DND-41 (cell line): Measurements from ENCODE around the gene CIB1.
"Not testable (repeated sequence)": the region's sequence is repeated elsewhere in the genome, so short reads cannot be mapped to it uniquely, and the experiment has no call there.

Experiments used
- ATAC-seq: fragments of 200-7000 bp; cut with Tn5 transposase; 3 replicates; pipeline ENCODE4 v1.9.1; 2021; ENCODE audit warnings: low read depth; ENCODE audit not compliant: insufficient read depth
- DNase-seq: peaks from one replicate; pipeline ENCODE4 v3.0.0-alpha.2; 2020
- H2AFZ ChIP-seq: 2 replicates; pipeline ENCODE4 v1.6.0; 2012; ENCODE audit warnings: low read depth, low read length
- H3K27ac ChIP-seq: 2 replicates; pipeline ENCODE4 v1.5.1; 2012; ENCODE audit warnings: low read length, inconsistent platforms
- H3K27me3 ChIP-seq: fragments of 200-600 bp; sonication (generic); 2 replicates; pipeline ENCODE4 v1.6.0; 2012; ENCODE audit warnings: low read length, mild to moderate bottlenecking, inconsistent platforms; ENCODE audit not compliant: insufficient read depth, poor library complexity
- H3K36me3 ChIP-seq: 2 replicates; pipeline ENCODE4 v1.5.1; 2012; ENCODE audit warnings: low read length, inconsistent platforms; ENCODE audit not compliant: insufficient read depth
- H3K4me1 ChIP-seq: 2 replicates; pipeline ENCODE4 v1.5.1; 2012; ENCODE audit warnings: mild to moderate bottlenecking, low read length; ENCODE audit not compliant: insufficient read depth
- H3K4me2 ChIP-seq: 2 replicates; pipeline ENCODE4 v1.6.0; 2012; ENCODE audit warnings: mild to moderate bottlenecking, moderate library complexity, low read length, inconsistent platforms; ENCODE audit not compliant: insufficient read depth
- H3K4me3 ChIP-seq, 2 experiments: fragments of 200-600 bp in 1 of 2; shearing (Covaris generic) in 1 of 2; 2 replicates each; pipeline ENCODE4 v1.5.1; 2012 to 2016; ENCODE audit warnings: inconsistent platforms in 2 of 2, low read length in 2 of 2, mild to moderate bottlenecking in 2 of 2, low read depth in 1 of 2, moderate library complexity in 1 of 2
- H3K79me2 ChIP-seq: 2 replicates; pipeline ENCODE4 v1.6.0; 2012; ENCODE audit warnings: low read length, inconsistent platforms; ENCODE audit not compliant: insufficient read depth
- H3K9ac ChIP-seq: 2 replicates; pipeline ENCODE4 v1.6.0; 2012; ENCODE audit warnings: low read depth, mild to moderate bottlenecking, inconsistent platforms, low read length, moderate library complexity
- H3K9me3 ChIP-seq: 2 replicates; pipeline ENCODE4 v1.5.1; 2012; ENCODE audit warnings: low read length, moderate library complexity, mild to moderate bottlenecking, inconsistent platforms; ENCODE audit not compliant: insufficient read depth, severe bottlenecking
- H4K20me1 ChIP-seq: 2 replicates; pipeline ENCODE4 v1.6.0; 2012; ENCODE audit warnings: low read length; ENCODE audit not compliant: insufficient read depth
- CTCF ChIP-seq: IDR thresholded peaks from 2 replicates; pipeline ENCODE4 v1.5.1; 2012; ENCODE audit warnings: borderline replicate concordance, low read length, moderate library complexity, mild to moderate bottlenecking; ENCODE audit not compliant: poor library complexity, severe bottlenecking; ENCODE audit errors: extremely low read depth
- EZH2 ChIP-seq: IDR thresholded peaks from 3 replicates; pipeline ENCODE4 v1.6.1; 2012; ENCODE audit warnings: borderline replicate concordance, low read depth, mild to moderate bottlenecking, moderate library complexity, low read length, inconsistent platforms; ENCODE audit not compliant: severe bottlenecking

Gene CIB1

GRCh38 chr15:90233387-90234095 is at the start of gene CIB1:
CIB1 (minus strand) TSS chr15:90233941; CDS start chr15:90233885, 56 bp downstream.
- Histone ChIP-seq H3K36me3 (peaks cover 30% of the 10 kb centered on the region), H3K27me3 (no peaks in the 10 kb centered on the region), H3K79me2 (peaks cover 6% of the 10 kb centered on the region), H3K4me3 (peak within 1 kb of the TSS; percentile 40 to 83; a peak in 3 of 4 replicates), H3K4me1 (peaks cover 32% of the 10 kb centered on the region), H4K20me1 (no peaks in the 10 kb centered on the region; the same call in 1 of the 2 replicates), H3K4me2 (peak within 1 kb of the TSS; percentile 91), H3K9me3 (no peaks in the 10 kb centered on the region), H2AFZ (peak within 1 kb of the TSS; percentile 90), H3K27ac (peak within 1 kb of the TSS; percentile 70), H3K9ac (peak within 1 kb of the TSS; percentile 72)
- ATAC-seq (peak; percentile 87), DNase-seq (peak; percentile 95)
- TF ChIP-seq EZH2 (no peak), CTCF (peak; percentile 30)

GRCh38 chr15:90281637-90282036 is 47.9 kb upstream of the CIB1 start:
- not testable (repeated sequence) for H3K36me3 ChIP-seq, H3K9ac ChIP-seq, H3K79me2 ChIP-seq, H3K9me3 ChIP-seq, H3K27ac ChIP-seq, DNase-seq, H3K4me2 ChIP-seq, H3K4me3 ChIP-seq, H4K20me1 ChIP-seq, H3K27me3 ChIP-seq, H3K4me1 ChIP-seq, H2AFZ ChIP-seq, ATAC-seq

GRCh38 chr15:90280743-90281142 is 47.0 kb upstream of the CIB1 start:
- ATAC-seq, H3K9me3 ChIP-seq: not testable (repeated sequence)

GRCh38 chr15:90278467-90278866 is 44.7 kb upstream of the CIB1 start:
- not testable (repeated sequence) for H3K27ac ChIP-seq, H3K36me3 ChIP-seq, H3K4me2 ChIP-seq, ATAC-seq, H4K20me1 ChIP-seq, H3K79me2 ChIP-seq, H3K4me3 ChIP-seq, H3K9me3 ChIP-seq, H2AFZ ChIP-seq, H3K9ac ChIP-seq, DNase-seq, H3K4me1 ChIP-seq, H3K27me3 ChIP-seq

More at GRCh38 chr15:90280743-90281142, 47.0 kb upstream of the CIB1 start:
- not testable (repeated sequence) for DNase-seq, H3K27me3 ChIP-seq, H3K27ac ChIP-seq, H3K4me2 ChIP-seq, H3K36me3 ChIP-seq, H3K4me1 ChIP-seq, H3K79me2 ChIP-seq, H3K4me3 ChIP-seq, H3K9ac ChIP-seq, H2AFZ ChIP-seq, H4K20me1 ChIP-seq

GRCh38 chr15:90271459-90272166 is 37.9 kb upstream of the CIB1 start:
- no peak for ATAC-seq
- Histone ChIP-seq H3K4me3 (no peak overlapping the region), H3K9ac (no peak overlapping the region), H2AFZ (no peak overlapping the region), H3K27me3 (no peaks in the 10 kb centered on the region), H4K20me1 (peaks cover 34% of the 10 kb centered on the region), H3K9me3 (no peaks in the 10 kb centered on the region), H3K4me1 (peaks cover 23% of the 10 kb centered on the region), H3K36me3 (peaks cover 55% of the 10 kb centered on the region), H3K27ac (no peak overlapping the region), H3K79me2 (peaks cover 57% of the 10 kb centered on the region), H3K4me2 (no peak overlapping the region)
- TF ChIP-seq EZH2: no peak
- TF ChIP-seq CTCF: no peak
- DNase-seq: no peak
